GM18519 (cell line): Measurements from ENCODE around the gene INKA2.

Experiments
- ATAC-seq: cut with Tn5 transposase; IDR thresholded peaks from one replicate; pipeline ENCODE4 v1.9.1; 2021; ENCODE audit warnings: mild to moderate bottlenecking, moderate library complexity; ENCODE audit not compliant: unreplicated experiment, low FRiP score

The INKA2 gene

DNA sequence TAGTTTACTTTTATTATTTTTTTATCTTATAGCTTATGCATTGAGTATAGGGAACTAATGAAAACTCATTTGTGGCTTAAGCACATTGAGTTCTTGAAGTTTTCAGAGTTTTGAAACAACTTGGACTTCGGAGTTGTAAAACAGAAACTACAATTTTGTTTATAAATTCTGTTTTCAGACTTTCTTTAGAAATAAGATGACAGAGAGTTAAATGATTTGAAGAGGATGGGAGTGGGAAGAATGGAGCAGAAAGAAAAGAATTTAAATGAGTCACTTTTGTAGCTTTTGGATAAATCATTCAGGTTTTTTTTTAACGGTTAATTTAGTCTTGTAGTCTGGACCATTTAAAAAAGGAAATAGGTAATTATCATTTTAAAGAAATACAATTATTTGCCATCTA is 32.3 kb downstream of the INKA2 start:
- no peak for ATAC-seq

DNA sequence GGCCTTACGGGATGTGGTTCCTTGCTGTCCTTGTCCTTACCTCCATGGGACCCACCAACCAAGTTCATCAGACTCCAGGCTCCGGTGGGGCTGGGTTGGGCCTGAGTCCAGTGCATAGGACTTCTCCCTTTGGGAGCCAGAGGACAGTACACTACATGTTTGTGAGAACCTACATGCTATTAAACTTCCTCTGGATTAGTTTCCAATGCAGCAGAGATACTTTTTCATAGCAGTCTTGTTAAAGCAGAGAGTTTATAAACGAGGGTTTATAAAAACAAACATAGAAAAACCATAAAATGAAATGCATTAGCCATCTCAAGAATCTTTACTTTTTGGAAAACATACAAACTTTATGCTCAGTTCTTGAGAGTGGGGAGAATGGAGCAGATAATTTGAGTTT is 33.4 kb downstream of the INKA2 start:
- no peak for ATAC-seq

DNA sequence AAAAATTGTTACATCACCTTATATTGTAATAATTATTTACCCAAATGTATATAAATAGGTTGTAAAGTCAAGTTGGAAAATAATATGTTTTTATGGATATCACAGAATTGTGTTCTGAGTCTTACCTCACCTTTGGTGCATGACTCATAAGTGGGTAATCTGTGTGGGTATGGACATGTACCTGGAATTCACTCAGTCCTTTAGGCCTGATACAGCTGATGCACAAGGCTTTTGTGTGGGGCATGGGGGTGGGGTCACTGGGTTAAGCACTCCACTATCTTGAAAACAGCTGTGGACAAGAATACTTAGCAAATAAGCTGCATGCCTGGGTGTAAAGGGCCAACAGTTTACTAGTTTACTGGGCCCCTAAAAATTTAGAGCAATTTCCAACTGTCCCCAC is 34.4 kb downstream of the INKA2 start:
- ATAC-seq, result no peak

DNA sequence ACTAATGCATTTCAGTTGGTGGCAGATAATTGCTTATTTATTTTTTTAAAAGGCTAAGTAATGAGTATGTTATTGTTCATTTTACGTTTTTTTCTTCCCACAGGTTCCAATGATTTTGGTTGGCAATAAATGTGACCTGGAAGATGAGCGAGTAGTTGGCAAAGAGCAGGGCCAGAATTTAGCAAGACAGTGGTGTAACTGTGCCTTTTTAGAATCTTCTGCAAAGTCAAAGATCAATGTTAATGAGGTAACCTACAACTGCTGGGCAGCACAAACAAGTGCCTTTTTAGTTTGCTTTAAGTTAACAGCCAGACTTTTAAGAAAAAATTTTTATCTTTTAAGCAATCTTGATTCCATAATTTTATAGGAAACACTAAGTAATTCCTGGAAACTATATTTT is 35.0 kb downstream of the INKA2 start:
- ATAC-seq, result no peak

DNA sequence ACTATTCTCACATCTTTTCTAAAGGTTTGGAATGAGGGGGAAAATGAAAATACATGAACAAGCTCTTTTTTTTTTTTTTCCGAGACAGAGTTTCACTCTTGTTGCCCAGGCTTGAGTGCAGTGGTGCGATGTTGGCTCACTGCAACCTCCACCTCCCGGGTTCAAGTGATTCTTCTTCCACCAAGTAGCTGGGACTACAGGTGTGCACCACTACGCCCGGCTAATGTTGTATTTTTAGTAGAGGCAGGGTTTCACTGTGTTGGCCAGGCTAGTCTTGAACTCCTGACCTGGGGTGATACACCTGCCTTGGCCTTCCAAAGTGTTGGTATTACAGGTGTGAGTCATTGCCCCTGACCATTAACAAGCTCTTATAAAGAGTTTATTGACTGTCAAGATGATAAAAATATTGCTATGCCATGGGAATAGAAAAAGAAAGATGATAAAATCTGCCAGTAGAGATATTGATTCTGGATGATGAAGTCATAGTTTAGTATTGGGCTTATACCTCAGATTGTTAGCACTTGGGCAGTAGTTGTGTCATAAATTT is 36.6 kb downstream of the INKA2 start:
- no peak for ATAC-seq

DNA sequence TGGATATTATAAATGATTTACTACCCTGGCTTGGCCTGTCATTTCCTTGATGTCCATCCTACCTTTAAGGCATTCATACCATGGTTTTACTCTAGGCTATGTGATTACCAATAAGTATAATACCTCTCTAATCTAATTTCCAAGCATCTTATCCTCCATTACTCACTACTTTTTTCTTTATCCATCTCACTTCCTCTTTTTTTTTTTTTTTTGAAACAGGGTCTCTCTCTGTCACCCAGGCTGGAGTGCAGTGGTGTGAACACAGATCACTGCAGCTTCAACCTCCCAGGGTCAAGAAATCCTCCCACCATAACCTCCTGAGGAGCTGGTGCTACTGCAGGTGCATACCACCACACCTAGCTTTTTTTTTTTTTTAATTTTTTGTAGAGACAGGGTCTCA is 39.9 kb downstream of the INKA2 start:
- ATAC-seq, result no peak

DNA sequence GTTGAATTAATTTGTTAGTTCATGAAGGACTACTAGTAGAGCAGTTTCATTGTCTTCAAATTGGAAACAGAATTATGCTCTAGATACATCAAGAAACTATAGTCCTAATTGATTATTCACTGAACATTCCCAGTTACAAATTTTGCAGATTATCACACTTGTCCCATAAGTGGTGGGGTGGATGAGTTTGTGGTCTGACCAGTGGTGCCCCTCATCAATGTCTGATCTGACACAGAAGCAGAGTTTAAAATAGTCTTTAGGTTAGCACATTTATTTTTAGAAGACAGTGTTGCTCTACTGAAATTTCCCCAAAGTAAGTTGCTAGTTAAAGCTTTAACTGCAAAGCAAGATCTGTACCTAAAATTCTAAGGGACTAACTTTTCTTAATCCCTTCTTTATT is 42.9 kb downstream of the INKA2 start:
- ATAC-seq, result no peak

DNA sequence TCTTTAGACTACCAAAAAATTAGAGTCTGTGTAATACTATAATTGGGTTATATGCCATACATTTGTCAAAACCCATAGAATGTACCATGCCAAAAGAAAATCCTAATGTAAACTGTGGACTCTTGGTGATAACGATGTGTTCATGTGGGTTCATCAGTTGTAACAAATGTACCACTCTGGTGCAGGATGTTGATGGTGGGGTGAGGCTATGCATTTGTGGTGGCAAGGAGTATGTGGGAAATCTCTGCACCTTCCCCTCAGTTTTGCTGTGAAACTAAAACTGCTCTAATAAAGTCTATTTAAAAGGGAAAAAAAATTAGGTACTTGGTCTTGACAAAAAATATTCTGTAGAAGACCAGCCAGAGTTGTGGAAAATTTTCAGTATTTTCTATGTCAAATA is 43.4 kb downstream of the INKA2 start:
- ATAC-seq, result no peak

DNA sequence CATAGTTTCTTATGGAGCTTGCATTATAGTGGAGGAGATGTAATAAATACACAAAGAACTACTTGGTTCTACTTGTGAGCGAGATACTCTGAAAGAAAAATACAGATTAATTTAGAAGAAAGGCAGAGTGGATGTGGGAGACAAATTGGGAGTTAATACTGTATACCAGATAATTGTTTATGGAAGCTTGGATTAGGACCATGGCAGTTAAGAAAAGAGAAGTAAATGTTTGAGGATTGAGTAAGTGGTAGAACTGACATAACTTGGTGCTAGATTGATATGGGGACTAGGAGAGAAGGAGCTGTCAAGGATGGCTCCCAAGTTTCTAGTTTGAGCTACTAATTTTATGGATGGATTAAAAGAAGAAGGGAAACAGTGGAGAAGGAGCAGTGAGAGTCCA is 47.3 kb downstream of the INKA2 start:
- ATAC-seq, result no peak

DNA sequence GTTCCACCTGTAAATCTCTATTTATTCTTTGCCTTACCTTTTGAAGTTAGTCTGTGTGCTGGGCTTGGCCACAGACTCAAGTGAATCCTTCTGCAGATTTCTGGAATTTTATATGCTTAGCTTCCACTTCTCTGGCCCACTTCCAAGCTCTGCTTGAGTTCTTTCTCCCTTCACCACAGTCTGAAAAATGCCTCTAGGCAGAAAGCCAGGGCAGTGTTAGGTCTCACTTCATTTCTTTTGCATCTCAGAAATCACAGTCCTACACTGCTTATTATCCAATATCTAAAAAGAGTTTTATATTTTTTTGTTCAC is 48.9 kb downstream of the INKA2 start:
- no peak for ATAC-seq
